ENCODE results near the gene FOXP1.

DNA sequence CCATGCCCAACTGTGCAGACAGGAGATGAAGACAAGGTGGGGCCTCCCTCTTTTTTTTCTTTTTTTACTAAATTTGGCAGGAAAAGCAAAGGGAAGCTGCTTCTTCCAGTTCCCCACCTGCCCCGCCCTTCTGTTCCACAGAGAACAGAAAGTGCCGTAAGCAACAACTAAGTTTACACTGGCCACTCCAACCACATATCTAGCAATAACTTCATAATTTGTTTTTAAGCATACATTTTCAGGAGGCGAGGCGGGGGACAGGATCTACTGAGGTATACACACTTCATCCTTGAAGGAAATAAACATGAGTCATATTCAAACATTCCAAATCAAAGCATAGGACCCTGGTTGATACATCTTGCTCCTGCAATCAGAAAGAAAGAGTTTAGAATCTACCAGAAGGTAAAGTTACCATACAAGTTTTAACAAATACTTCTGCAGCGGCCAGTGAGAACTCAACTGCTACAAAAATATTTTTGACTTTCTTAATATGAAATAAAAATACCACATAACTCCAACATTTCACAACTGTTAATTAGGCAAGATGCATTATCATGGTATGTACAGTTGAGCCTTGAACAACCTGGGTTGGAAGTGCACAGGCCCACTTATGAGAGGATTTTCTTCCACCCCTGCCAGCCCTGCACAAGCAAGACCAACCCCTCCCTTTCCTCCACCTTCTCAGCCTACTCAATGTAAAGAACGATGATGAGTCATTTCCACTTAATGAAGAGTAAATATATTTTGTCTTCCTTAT is 50.7 kb downstream of the FOXP1 start:
- TF ChIP-seq, protein P1, sequence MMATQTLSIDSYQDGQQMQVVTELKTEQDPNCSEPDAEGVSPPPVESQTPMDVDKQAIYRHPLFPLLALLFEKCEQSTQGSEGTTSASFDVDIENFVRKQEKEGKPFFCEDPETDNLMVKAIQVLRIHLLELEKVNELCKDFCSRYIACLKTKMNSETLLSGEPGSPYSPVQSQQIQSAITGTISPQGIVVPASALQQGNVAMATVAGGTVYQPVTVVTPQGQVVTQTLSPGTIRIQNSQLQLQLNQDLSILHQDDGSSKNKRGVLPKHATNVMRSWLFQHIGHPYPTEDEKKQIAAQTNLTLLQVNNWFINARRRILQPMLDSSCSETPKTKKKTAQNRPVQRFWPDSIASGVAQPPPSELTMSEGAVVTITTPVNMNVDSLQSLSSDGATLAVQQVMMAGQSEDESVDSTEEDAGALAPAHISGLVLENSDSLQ (IDR thresholded peaks at IDR 0.05), result no peak
- no peak for TF ChIP-seq CTBP1 (IDR thresholded peaks at IDR 0.05; ENCODE audit: borderline replicate concordance)
- no peak for TF ChIP-seq ARNT (IDR thresholded peaks at IDR 0.05)
- no peak for TF ChIP-seq SUZ12 (IDR thresholded peaks at IDR 0.05)
- no peak for TF ChIP-seq NFRKB (IDR thresholded peaks at IDR 0.05)

Measured in HEK293T (cell line).